ENCODE results near the gene ZNRD2. TPM values are rescaled to one million over a fixed set of nuclear protein-coding genes. Genes with fewer than 3 reads are reported as not detected.
A peak's percentile ranks its signal among the peaks of the same experiment; 100 is the strongest.

Gene ZNRD2
- total RNA-seq, 1 donor from 2014 or later: 32.2 TPM

DNA sequence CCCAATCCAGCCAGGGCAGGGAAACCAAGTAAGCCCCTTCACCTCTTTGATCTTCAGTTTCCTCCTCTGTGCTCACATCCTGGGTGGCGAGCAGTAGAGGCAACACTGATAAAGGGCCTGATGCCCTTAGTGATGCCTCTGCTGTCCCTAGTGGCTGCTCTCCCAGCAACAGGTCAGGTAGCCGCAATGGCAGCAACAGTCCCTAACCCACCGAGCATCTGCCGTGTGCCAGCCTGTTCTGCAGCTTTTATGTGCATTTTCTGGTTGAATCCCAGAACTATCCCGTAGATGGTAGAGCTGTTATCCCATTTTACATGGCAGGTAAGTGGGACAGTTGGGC, 40.1 kb upstream of the ZNRD2 start:
- Mint-ChIP-seq H3K4me1 (ENCODE audit: unreplicated experiment) (peaks cover 7% of the 10 kb centered on the region), H3K9me3 (no peaks in the 10 kb centered on the region), H3K27me3 (no peaks in the 10 kb centered on the region), H3K27ac (no peak overlapping the region), H3K4me3 (peak overlapping the region; percentile 31), H3K36me3 (peaks cover 13% of the 10 kb centered on the region)
- TF ChIP-seq CTCF (conservative IDR thresholded peaks at IDR 0.05): peak; percentile 63
- no peak for DNase-seq (ENCODE audit: extremely low spot score, unreplicated experiment)

- no peak for TF ChIP-seq CTCF (conservative IDR thresholded peaks at IDR 0.05)
- Mint-ChIP-seq H3K27ac (no peak overlapping the region), H3K4me3 (no peak overlapping the region), H3K36me3 (peaks cover 13% of the 10 kb centered on the region), H3K27me3 (no peaks in the 10 kb centered on the region), H3K4me1 (ENCODE audit: unreplicated experiment) (peaks cover 4% of the 10 kb centered on the region), H3K9me3 (no peaks in the 10 kb centered on the region)
- DNase-seq (ENCODE audit: extremely low spot score, unreplicated experiment): no peak
Observed at GRCh38 chr11:65532388-65533064, 37.8 kb upstream of the ZNRD2 start.

DNA sequence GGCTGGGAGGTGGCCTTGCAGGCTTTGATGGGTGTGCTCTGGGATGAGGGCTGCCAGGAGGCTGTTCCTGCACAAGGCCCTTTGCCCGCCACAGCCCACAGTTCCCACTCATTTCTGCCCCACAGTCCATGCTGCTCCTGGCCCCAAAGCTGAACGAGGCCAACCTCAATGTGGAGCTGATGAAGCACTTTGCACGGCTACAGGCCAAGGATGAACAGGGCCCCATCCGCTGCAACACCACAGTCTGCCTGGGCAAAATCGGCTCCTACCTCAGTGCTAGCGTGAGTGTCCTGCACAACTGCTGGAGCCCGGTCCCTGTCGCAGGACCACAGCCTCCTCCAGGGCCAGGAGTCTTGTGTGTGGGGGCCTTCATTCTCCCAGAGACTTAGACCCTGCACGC, 35.2 kb upstream of the ZNRD2 start:
- Mint-ChIP-seq H3K4me1 (ENCODE audit: unreplicated experiment) (no peaks in the 10 kb centered on the region), H3K36me3 (peaks cover 8% of the 10 kb centered on the region), H3K9me3 (no peaks in the 10 kb centered on the region), H3K27ac (no peak overlapping the region), H3K4me3 (no peak overlapping the region), H3K27me3 (no peaks in the 10 kb centered on the region)
- no peak for DNase-seq (ENCODE audit: extremely low spot score, unreplicated experiment)
- TF ChIP-seq CTCF (conservative IDR thresholded peaks at IDR 0.05): no peak

DNA sequence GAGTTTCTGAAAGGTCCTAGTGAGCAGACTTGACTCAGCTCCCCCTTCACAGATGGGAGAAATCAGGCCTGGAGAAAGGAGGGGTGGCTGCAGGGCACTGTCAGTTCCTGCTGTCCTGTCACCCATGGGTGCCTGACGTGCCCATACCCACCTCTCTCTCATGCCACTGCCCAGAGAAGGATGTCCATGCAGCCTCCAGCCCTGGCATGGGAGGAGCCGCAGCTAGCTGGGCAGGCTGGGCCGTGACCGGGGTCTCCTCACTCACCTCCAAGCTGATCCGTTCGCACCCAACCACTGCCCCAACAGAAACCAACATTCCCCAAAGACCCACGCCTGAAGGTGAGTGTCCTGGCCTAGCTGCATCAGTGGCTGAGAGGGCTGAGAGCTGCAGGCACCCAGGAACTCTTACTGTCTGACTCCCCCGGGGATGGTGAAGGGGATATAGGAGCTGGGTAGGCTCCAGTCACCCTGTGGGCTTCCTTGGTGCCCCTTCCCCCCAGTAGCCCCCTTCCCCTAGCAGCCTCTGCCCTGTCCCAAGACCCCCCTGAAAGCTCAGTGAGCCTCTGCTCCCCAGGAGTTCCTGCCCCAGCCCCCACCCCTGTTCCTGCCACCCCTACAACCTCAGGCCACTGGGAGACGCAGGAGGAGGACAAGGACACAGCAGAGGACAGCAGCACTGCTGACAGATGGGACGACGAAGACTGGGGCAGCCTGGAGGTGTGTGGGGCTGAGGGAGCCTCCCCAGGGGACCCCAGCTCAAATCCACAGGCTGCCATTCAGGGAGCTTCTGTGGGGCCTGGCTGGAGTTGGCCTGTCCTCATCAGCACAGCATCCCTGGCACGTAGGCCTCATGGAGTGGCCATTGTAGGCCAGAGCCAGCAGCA, 33.6 kb upstream of the ZNRD2 start:
- H3K4me3 Mint-ChIP-seq: no peak overlapping the region
- H3K27ac Mint-ChIP-seq: no peak overlapping the region
- no peak for TF ChIP-seq CTCF (conservative IDR thresholded peaks at IDR 0.05)
- peaks cover 8% of the 10 kb centered on the region for H3K4me1 Mint-ChIP-seq (ENCODE audit: unreplicated experiment)
- no peaks in the 10 kb centered on the region for H3K27me3 Mint-ChIP-seq
- no peak for DNase-seq (ENCODE audit: extremely low spot score, unreplicated experiment)
- peaks cover 6% of the 10 kb centered on the region for H3K36me3 Mint-ChIP-seq
- no peaks in the 10 kb centered on the region for H3K9me3 Mint-ChIP-seq

- no peak for DNase-seq (ENCODE audit: extremely low spot score, unreplicated experiment)
- peaks cover 6% of the 10 kb centered on the region for H3K36me3 Mint-ChIP-seq
- no peak for TF ChIP-seq CTCF (conservative IDR thresholded peaks at IDR 0.05)
- no peak overlapping the region for H3K4me3 Mint-ChIP-seq
- peaks cover 12% of the 10 kb centered on the region for H3K4me1 Mint-ChIP-seq (ENCODE audit: unreplicated experiment)
- H3K27ac Mint-ChIP-seq: no peak overlapping the region
- no peaks in the 10 kb centered on the region for H3K9me3 Mint-ChIP-seq
- peaks cover 4% of the 10 kb centered on the region for H3K27me3 Mint-ChIP-seq
Observed at GRCh38 chr11:65537296-65537597, 33.0 kb upstream of the ZNRD2 start.

Measured in type B pancreatic cell (in vitro differentiated cells).